GM19455 (cell line): Measurements from ENCODE around the gene P2RY6.

Source experiments
- ATAC-seq: cut with Tn5 transposase; IDR thresholded peaks from one replicate; pipeline ENCODE4 v1.9.1; 2021; ENCODE audit not compliant: unreplicated experiment

The P2RY6 gene

GRCh38 chr11:73236854-73237253, 35.3 kb upstream of the P2RY6 start:
- ATAC-seq, result no peak

GRCh38 chr11:73237471-73238290, 34.5 kb upstream of the P2RY6 start:
- ATAC-seq, result no peak

- ATAC-seq, result no peak
Measured at GRCh38 chr11:73239111-73239521, 33.0 kb upstream of the P2RY6 start.

GRCh38 chr11:73239571-73240189, 32.5 kb upstream of the P2RY6 start:
- no peak for ATAC-seq

- ATAC-seq, result no peak
Measured at GRCh38 chr11:73240190-73240781, 31.9 kb upstream of the P2RY6 start.

- no peak for ATAC-seq
Measured at GRCh38 chr11:73241300-73241699, 30.8 kb upstream of the P2RY6 start.

GRCh38 chr11:73242251-73243092, 29.7 kb upstream of the P2RY6 start:
- peak; percentile 91 for ATAC-seq

- ATAC-seq, result no peak
Measured at GRCh38 chr11:73243093-73243485, 29.0 kb upstream of the P2RY6 start.

- ATAC-seq, result no peak
Measured at GRCh38 chr11:73244589-73245240, 27.4 kb upstream of the P2RY6 start.

GRCh38 chr11:73245461-73245860, 26.7 kb upstream of the P2RY6 start:
- ATAC-seq, result no peak

GRCh38 chr11:73246303-73246702, 25.8 kb upstream of the P2RY6 start:
- ATAC-seq, result no peak

GRCh38 chr11:73248526-73249185, 23.5 kb upstream of the P2RY6 start:
- no peak for ATAC-seq

- ATAC-seq, result no peak
Measured at GRCh38 chr11:73249304-73249703, 22.8 kb upstream of the P2RY6 start.

GRCh38 chr11:73249853-73250783, 22.0 kb upstream of the P2RY6 start:
- no peak for ATAC-seq

- ATAC-seq, result no peak
Measured at GRCh38 chr11:73252577-73253191, 19.5 kb upstream of the P2RY6 start.

- no peak for ATAC-seq
Measured at GRCh38 chr11:73257342-73258103, 14.6 kb upstream of the P2RY6 start.

- ATAC-seq, result no peak
Measured at GRCh38 chr11:73258104-73259035, 13.8 kb upstream of the P2RY6 start.
